MM.1S (cell line): ENCODE measurements around the gene TPST1.
"Not testable (repeated sequence)": the region's sequence is repeated elsewhere in the genome, so short reads cannot be mapped to it uniquely, and the experiment has no call there.

Experiments
- DNase-seq: peaks from one replicate; pipeline ENCODE4 v3.0.0-alpha.2; 2015
- H2AFZ ChIP-seq: fragments of 300-600 bp; sonication (generic); 2 replicates; pipeline ENCODE4 v1.6.0; 2016; ENCODE audit warnings: antibody characterized with exemption, low read length
- H3F3A ChIP-seq: fragments of 300-600 bp; sonication (generic); 2 replicates; pipeline ENCODE4 v1.6.1; 2016; ENCODE audit warnings: mild to moderate bottlenecking, antibody characterized with exemption, low read length, moderate library complexity, mixed read lengths; ENCODE audit not compliant: insufficient read depth
- H3K27ac ChIP-seq: fragments of 300-600 bp; sonication (generic); 2 replicates; pipeline ENCODE4 v1.5.1; 2016; ENCODE audit warnings: mild to moderate bottlenecking, low read length
- H3K27me3 ChIP-seq: fragments of 300-600 bp; sonication (generic); replicated peaks from 2 replicates; pipeline ENCODE4 v1.6.0; 2016; ENCODE audit warnings: low read length; ENCODE audit not compliant: insufficient read depth
- H3K36me3 ChIP-seq: fragments of 300-600 bp; sonication (generic); replicated peaks from 2 replicates; pipeline ENCODE4 v1.6.1; 2016; ENCODE audit warnings: mild to moderate bottlenecking, low read length, mixed read lengths; ENCODE audit not compliant: insufficient read depth
- H3K4me1 ChIP-seq: fragments of 300-600 bp; sonication (generic); 2 replicates; pipeline ENCODE4 v1.6.1; 2016; ENCODE audit warnings: low read length, mixed read lengths
- H3K4me2 ChIP-seq: fragments of 300-600 bp; sonication (generic); 2 replicates; pipeline ENCODE4 v1.6.0; 2016; ENCODE audit warnings: low read depth, low read length
- H3K4me3 ChIP-seq: fragments of 300-600 bp; sonication (generic); 2 replicates; pipeline ENCODE4 v1.5.1; 2016; ENCODE audit warnings: low read length, mixed read lengths
- H3K79me2 ChIP-seq: fragments of 300-600 bp; sonication (generic); 2 replicates; pipeline ENCODE4 v1.6.1; 2016; ENCODE audit warnings: mixed run types, low read length, mixed read lengths
- H3K9ac ChIP-seq: fragments of 300-600 bp; sonication (generic); 2 replicates; pipeline ENCODE4 v1.6.1; 2016; ENCODE audit warnings: low read length, mixed read lengths
- H3K9me2 ChIP-seq: fragments of 300-600 bp; sonication (generic); replicated peaks from 2 replicates; pipeline ENCODE4 v1.6.1; 2016; ENCODE audit warnings: mild to moderate bottlenecking, low read length, mixed read lengths; ENCODE audit not compliant: insufficient read depth
- H3K9me3 ChIP-seq: fragments of 300-600 bp; sonication (generic); replicated peaks from 2 replicates; pipeline ENCODE4 v1.6.1; 2016; ENCODE audit warnings: mild to moderate bottlenecking, low read length, mixed read lengths; ENCODE audit not compliant: insufficient read depth
- H4K20me1 ChIP-seq: fragments of 300-600 bp; sonication (generic); 2 replicates; pipeline ENCODE4 v1.6.1; 2016; ENCODE audit warnings: mild to moderate bottlenecking, low read length, moderate library complexity, mixed read lengths; ENCODE audit not compliant: insufficient read depth
- EZH2 ChIP-seq: fragments of 300-600 bp; sonication (generic); optimal IDR thresholded peaks from 2 replicates; pipeline ENCODE3; 2017; ENCODE audit warnings: low read depth, mild to moderate bottlenecking, antibody characterized with exemption, low read length, mixed read lengths
- EZH2phosphoT487 ChIP-seq: fragments of 300-600 bp; sonication (generic); IDR thresholded peaks from 2 replicates; pipeline ENCODE4 v1.6.1; 2018; ENCODE audit warnings: antibody characterized with exemption, low read length
- TF ChIP-seq, protein P1 (sequence below): fragments of 300-600 bp; sonication (generic); IDR thresholded peaks from 2 replicates; pipeline ENCODE4 v1.5.1; 2016; ENCODE audit warnings: antibody characterized with exemption, low read length, mixed read lengths

Gene TPST1

DNA sequence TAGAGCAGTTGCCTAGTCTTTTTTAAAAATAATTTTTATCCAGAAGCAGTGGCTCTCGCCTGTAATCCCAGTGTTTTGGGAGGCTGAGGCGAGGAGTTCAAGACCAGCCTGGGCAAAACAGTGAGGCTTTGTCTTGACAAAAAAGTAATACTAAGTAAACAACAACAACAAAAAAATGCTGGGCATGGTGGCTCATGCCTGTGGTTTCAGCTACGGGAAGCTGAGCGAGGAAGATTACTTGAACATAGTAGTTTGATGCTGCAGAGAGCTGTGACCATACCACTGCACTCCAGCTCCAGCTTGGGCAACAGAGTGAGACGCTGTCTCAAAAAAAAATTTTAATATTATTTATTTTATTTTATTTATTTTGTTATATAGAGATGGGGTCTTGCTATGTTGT, 31.3 kb upstream of the TPST1 start:
- H3K79me2 ChIP-seq: no peaks in the 10 kb centered on the region
- H3K9me3 ChIP-seq: no peaks in the 10 kb centered on the region
- TF ChIP-seq EZH2 (no peak), EZH2phosphoT487 (no peak)
- TF ChIP-seq, protein P1, sequence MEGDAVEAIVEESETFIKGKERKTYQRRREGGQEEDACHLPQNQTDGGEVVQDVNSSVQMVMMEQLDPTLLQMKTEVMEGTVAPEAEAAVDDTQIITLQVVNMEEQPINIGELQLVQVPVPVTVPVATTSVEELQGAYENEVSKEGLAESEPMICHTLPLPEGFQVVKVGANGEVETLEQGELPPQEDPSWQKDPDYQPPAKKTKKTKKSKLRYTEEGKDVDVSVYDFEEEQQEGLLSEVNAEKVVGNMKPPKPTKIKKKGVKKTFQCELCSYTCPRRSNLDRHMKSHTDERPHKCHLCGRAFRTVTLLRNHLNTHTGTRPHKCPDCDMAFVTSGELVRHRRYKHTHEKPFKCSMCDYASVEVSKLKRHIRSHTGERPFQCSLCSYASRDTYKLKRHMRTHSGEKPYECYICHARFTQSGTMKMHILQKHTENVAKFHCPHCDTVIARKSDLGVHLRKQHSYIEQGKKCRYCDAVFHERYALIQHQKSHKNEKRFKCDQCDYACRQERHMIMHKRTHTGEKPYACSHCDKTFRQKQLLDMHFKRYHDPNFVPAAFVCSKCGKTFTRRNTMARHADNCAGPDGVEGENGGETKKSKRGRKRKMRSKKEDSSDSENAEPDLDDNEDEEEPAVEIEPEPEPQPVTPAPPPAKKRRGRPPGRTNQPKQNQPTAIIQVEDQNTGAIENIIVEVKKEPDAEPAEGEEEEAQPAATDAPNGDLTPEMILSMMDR: no peak
- no peaks in the 10 kb centered on the region for H3F3A ChIP-seq
- no peaks in the 10 kb centered on the region for H3K27me3 ChIP-seq
- no peaks in the 10 kb centered on the region for H3K4me1 ChIP-seq
- no peak overlapping the region for H2AFZ ChIP-seq
- H4K20me1 ChIP-seq: no peaks in the 10 kb centered on the region
- H3K36me3 ChIP-seq: no peaks in the 10 kb centered on the region
- H3K27ac ChIP-seq: no peak overlapping the region
- DNase-seq: no peak
- no peak overlapping the region for H3K4me2 ChIP-seq
- no peak overlapping the region for H3K9ac ChIP-seq
- no peaks in the 10 kb centered on the region for H3K9me2 ChIP-seq
- no peak overlapping the region for H3K4me3 ChIP-seq

DNA sequence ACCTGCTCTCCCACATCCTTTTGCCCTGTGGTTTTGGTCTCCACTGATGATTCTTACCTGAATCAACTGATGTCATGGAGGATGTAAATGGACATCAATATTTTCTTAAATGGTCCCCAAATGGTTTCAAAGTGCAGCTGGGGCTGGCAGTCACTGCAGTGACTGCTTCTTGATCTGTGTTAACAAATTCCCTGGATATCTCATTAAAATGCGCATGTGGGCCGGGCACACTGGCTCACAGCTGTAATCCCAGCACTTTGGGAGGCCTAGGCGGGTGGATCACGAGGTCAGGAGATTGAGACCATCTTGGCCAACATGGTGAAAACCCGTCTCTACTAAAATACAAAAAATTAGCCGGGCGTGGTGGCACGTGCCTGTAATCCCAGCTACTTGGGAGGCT, 30.1 kb upstream of the TPST1 start:
- H3K27ac ChIP-seq, H4K20me1 ChIP-seq, H3K4me3 ChIP-seq, H3K9me2 ChIP-seq, H3K4me2 ChIP-seq, H3K79me2 ChIP-seq, H3K9ac ChIP-seq, DNase-seq, H3K4me1 ChIP-seq, H3K36me3 ChIP-seq, H3K27me3 ChIP-seq, H3K9me3 ChIP-seq, H2AFZ ChIP-seq, H3F3A ChIP-seq: not testable (repeated sequence)

DNA sequence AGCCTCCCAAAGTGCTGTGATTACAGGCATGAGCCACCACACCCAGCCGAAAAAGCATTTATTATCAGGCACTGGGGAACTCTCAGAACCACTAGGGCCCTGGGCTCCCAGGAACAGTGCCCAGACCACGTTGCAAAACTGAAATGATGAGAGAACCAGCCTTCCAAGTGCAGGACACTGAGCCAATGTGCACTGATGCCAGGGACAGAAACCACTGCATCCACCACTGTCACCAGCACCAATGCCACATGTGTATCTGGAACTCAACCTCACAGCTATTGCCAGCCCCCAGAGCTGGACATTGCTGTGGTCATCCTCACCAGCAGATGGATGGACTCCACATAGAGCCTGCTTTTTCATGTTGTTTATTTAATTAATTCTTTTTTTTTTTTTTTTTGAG, 28.2 kb upstream of the TPST1 start:
- H3K9me2 ChIP-seq: no peaks in the 10 kb centered on the region
- H3F3A ChIP-seq: no peaks in the 10 kb centered on the region
- H3K4me3 ChIP-seq: no peak overlapping the region
- H3K79me2 ChIP-seq: no peaks in the 10 kb centered on the region
- no peak overlapping the region for H3K4me2 ChIP-seq
- TF ChIP-seq, protein P1: no peak
- TF ChIP-seq EZH2phosphoT487 (no peak), EZH2 (no peak)
- DNase-seq: no peak
- no peaks in the 10 kb centered on the region for H3K27me3 ChIP-seq
- no peak overlapping the region for H2AFZ ChIP-seq
- H3K27ac ChIP-seq: no peak overlapping the region
- no peak overlapping the region for H3K9ac ChIP-seq
- no peaks in the 10 kb centered on the region for H3K36me3 ChIP-seq
- H3K9me3 ChIP-seq: no peaks in the 10 kb centered on the region
- no peaks in the 10 kb centered on the region for H3K4me1 ChIP-seq
- no peaks in the 10 kb centered on the region for H4K20me1 ChIP-seq

DNA sequence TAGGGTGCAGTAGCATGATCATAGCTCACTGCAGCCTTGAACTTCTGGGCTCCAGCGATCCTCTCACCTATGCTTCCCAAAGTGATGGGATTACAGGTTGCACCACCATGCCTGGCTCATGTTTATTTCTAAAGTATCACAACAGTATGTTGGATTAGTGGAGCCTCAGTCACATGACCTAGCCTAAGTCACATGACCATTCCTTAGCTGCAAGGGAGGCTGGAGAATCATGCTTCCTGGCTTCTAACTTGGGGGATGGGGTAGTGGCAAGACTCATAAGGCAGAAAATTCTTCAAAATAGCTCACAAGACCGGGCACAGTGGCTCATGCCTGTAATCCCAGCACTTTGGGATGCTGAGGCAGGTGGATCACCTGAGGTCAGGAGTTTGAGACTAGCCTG, 26.9 kb upstream of the TPST1 start:
- Histone ChIP-seq H3F3A (no peaks in the 10 kb centered on the region), H3K4me2 (no peak overlapping the region), H3K27me3 (no peaks in the 10 kb centered on the region)

More for the DNA sequence above, 26.9 kb upstream of the TPST1 start:
- no peaks in the 10 kb centered on the region for H3K9me2 ChIP-seq
- H3K4me3 ChIP-seq: no peak overlapping the region
- H3K27ac ChIP-seq: no peak overlapping the region
- H4K20me1 ChIP-seq: no peaks in the 10 kb centered on the region
- no peaks in the 10 kb centered on the region for H3K9me3 ChIP-seq
- no peak overlapping the region for H3K9ac ChIP-seq
- no peak overlapping the region for H2AFZ ChIP-seq
- no peak for DNase-seq
- H3K79me2 ChIP-seq: no peaks in the 10 kb centered on the region
- H3K36me3 ChIP-seq: no peaks in the 10 kb centered on the region
- TF ChIP-seq EZH2phosphoT487 (no peak), EZH2 (no peak)
- TF ChIP-seq, protein P1: no peak
- H3K4me1 ChIP-seq: no peaks in the 10 kb centered on the region
